HG03060 (cell line): ENCODE results near the gene TMEM43.

Experiments used
- ATAC-seq: cut with Tn5 transposase; IDR thresholded peaks from one replicate; pipeline ENCODE4 v1.9.1; 2021; ENCODE audit warnings: low read depth, moderate number of reproducible peaks; ENCODE audit not compliant: unreplicated experiment

The TMEM43 gene

DNA sequence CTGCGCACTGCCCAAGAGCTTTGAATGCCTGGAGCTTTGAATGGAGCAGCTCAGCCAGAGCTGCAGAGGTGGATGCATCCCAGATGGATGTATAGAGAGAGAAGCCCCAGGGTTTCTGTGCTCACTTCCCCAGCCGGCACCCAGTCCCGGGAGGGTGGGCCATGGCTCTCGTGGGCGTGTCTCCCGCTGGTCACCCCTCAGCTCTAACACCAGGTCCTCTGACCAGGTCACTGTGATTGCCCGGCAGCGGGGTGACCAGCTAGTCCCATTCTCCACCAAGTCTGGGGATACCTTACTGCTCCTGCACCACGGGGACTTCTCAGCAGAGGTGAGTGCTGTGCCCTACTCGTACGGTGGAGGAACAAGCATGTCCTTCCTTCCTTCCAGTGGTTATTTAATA is 10.7 kb downstream of the TMEM43 start:
- no peak for ATAC-seq

DNA sequence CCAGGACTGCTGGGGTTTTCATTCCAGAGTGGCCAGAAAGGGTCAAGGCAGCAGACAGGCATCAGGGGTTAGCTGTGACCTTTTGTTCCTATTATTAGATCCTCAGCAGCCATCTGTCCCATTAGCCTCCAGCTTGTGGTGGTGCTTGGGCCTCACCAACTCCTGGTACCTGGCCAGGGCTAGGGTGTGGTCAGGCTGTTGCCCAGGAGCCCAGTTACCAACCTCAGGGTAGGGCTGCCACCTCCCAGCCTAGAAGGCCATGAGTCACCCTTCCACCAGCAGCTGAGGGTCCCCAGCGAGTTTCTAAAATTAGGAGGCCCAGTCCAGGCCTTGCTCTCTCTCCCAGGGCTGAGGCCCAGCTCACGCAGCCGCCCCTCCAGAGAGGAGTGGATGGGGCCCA is 12.2 kb downstream of the TMEM43 start:
- ATAC-seq = no peak

DNA sequence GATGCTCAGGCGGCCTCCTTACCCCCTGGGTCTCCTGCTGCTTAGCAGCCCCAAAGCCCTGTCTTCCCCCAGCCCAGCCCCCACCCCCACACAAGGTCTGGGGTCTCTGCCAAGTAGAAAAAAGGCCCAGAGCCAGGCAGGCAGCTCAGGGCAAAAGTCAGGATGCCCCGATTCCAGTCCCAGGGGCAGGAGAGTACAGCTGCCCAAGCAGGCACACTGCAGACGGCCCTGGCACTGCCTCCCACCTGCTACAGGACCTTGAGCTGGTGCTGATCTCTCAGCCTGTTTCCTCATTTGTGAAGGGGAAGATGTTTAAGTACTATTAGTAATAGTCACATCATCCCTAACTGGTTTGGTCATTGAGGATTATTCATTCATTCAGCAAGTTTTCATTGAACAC is 12.6 kb downstream of the TMEM43 start:
- no peak for ATAC-seq

DNA sequence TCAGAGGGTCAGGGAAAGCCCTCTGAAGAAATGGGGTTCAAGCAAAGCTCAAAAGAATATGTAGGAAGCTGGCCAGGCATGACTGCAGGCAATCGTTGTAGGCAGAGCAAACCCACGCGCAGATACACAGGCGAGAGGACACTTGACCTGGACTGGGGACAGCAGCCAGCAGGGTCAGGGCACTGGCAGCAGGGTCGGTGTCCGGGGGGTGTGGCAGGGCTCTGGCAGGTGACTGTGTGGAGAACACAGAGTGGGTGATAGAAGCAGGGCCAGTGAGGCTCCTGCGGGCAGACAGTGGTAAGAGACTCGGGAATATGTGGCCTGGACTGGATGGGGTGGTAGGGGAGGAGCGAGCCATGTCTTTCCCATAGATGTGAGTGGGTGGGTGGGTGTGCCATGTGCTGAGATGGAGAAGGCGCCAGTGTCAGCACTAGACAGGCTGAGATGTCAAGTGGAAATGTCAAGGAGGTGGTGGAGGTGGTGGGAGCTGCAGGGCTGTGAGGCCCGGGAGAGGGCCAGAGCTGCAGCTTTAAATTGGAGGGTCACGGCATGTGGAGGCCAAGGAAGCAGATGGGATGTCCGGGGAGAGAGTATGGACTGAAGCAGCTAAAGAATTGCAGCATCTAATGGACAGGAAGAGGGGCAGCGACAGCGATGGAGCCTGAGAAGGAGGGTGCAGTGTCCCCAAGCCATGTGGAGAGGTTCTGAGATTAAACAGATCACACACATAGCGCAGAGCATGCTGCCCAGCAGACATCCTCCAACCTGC is 13.4 kb downstream of the TMEM43 start:
- ATAC-seq = no peak

DNA sequence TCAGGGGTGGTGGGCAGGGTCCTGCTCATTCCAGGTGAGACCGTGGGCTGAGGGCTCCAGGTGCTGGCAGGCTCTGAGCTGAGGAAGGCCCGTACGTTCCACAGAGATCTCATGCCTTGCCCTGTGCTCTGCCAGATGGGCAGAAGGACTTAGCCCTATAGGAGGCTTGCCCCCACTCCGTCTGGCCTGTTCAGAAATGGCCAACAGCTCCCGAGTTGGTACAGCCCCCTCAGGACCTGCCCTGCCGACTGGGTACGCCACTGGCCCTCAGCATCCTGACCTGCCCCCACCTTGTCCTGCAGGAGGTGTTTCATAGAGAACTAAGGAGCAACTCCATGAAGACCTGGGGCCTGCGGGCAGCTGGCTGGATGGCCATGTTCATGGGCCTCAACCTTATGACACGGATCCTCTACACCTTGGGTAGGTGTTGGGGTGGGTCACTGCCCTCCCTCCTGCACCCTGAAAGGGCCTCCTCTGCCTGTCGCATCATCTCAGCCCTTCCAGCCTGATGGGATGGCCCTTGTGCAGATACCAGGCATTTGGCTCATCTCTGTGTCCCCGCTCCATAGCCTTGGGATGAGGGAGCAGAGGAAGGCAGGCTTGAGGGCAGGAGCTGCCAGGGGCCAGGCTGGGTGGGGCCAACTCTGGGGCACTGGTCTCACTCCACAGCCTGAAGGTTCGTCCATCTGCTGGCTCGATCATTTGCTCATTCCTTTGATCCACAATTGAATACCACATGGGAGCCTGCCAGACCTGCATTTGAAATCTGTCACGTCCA is 14.2 kb downstream of the TMEM43 start:
- no peak for ATAC-seq

DNA sequence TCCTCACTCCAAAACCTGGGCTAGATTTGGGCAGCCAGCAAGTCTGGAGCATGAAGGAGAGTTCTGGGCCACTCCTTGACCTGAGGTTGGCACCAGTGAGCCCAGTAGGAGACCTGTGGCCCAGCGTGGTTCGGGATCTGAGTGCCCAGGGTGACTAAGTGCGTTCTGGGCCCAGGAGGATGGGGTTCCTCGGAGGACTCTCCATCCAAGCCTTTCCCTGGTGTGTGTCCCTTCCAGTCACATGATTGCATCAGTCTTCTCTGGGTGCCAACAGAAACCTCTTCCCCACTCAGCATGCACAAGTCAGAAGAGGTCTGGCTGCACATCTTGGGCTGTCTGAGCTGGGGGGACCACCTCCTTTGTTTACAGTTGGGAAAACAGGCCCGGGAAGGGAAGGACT is 14.9 kb downstream of the TMEM43 start:
- ATAC-seq = no peak

DNA sequence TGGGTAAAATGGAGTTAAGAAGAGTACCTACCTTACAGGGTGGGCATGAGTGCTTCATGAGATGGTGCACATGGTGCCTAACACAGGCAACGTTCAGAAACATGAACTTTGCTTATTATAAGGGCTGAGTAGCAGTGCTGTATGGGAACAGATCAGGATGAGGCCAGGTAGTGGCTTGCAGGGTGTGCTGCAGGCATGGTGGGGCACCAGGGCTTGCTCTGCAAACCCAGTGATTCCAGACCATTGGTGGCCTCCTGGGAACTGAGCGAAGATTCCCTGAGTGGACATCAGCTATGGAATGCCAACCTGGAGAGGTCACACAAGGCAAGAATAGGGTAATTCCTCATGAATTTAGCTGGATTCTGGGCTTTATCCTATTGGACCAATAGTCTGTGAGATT is 15.8 kb downstream of the TMEM43 start:
- no peak for ATAC-seq

DNA sequence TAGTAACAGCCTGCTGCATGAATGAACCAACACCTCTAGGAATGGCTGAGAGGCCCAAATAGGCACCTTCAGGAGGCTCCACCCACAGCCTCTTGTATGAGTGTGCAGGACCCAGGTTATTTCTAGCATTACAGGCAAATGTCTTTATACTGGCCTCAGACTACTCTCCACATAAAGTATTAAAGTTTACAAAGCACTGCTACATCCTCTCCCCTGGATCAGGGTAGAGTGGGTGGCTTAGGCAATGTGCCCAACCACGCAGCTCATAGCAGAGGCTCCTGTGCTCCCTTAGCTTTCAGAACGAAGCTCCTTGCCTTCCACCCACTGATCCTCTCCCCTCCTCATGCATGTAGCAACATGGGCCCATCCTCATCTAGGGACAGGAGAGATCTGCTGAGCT is 16.3 kb downstream of the TMEM43 start:
- no peak for ATAC-seq

DNA sequence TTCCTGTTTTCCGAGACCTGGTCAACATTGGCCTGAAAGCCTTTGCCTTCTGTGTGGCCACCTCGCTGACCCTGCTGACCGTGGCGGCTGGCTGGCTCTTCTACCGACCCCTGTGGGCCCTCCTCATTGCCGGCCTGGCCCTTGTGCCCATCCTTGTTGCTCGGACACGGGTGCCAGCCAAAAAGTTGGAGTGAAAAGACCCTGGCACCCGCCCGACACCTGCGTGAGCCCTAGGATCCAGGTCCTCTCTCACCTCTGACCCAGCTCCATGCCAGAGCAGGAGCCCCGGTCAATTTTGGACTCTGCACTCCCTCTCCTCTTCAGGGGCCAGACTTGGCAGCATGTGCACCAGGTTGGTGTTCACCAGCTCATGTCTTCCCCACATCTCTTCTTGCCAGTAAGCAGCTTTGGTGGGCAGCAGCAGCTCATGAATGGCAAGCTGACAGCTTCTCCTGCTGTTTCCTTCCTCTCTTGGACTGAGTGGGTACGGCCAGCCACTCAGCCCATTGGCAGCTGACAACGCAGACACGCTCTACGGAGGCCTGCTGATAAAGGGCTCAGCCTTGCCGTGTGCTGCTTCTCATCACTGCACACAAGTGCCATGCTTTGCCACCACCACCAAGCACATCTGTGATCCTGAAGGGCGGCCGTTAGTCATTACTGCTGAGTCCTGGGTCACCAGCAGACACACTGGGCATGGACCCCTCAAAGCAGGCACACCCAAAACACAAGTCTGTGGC is 16.9 kb downstream of the TMEM43 start:
- no peak for ATAC-seq

DNA sequence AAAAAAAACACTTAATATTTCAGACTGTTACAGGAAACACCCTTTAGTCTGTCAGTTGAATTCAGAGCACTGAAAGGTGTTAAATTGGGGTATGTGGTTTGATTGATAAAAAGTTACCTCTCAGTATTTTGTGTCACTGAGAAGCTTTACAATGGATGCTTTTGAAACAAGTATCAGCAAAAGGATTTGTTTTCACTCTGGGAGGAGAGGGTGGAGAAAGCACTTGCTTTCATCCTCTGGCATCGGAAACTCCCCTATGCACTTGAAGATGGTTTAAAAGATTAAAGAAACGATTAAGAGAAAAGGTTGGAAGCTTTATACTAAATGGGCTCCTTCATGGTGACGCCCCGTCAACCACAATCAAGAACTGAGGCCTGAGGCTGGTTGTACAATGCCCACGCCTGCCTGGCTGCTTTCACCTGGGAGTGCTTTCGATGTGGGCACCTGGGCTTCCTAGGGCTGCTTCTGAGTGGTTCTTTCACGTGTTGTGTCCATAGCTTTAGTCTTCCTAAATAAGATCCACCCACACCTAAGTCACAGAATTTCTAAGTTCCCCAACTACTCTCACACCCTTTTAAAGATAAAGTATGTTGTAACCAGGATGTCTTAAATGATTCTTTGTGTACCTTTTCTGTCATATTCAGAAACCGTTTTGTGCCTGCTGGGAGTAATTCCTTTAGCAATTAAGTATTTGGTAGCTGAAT is 17.9 kb downstream of the TMEM43 start:
- ATAC-seq = no peak

DNA sequence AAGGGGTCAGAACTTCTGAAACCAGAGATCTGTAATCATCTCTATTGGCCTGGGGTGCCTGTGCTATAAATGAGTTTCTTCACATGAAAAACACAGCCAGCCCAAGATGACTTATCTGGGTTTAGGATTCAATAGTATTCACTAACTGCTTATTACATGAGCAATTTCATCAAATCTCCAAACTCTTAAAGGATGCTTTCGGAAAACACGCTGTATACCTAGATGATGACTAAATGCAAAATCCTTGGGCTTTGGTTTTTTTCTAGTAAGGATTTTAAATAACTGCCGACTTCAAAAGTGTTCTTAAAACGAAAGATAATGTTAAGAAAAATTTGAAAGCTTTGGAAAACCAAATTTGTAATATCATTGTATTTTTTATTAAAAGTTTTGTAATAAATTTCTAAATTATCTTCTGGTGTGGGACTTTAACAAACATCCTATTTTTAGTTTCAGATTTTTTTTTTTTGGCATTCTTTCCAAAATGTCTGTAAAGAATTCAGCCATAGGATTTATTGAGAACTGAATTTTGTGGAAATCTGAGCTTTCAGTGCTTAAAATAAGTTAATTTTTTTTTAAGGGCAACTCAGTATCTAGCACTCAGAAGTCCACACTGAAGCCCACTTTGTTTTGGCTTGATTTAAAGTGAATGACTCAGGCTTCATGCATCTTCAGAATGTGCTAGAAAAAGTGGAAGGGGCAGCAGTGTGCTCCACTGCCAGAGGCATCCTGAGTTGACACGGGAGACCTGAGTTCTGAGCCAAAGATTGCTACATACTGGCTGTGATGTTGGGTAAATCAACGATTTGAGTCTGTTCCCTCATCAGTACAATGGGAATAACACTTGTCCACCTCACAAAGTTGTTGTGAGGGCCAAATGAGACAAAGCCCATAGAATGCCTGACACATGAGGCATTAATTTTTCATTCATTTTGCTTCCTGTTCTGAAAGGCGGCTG is 18.7 kb downstream of the TMEM43 start:
- ATAC-seq = no peak

DNA sequence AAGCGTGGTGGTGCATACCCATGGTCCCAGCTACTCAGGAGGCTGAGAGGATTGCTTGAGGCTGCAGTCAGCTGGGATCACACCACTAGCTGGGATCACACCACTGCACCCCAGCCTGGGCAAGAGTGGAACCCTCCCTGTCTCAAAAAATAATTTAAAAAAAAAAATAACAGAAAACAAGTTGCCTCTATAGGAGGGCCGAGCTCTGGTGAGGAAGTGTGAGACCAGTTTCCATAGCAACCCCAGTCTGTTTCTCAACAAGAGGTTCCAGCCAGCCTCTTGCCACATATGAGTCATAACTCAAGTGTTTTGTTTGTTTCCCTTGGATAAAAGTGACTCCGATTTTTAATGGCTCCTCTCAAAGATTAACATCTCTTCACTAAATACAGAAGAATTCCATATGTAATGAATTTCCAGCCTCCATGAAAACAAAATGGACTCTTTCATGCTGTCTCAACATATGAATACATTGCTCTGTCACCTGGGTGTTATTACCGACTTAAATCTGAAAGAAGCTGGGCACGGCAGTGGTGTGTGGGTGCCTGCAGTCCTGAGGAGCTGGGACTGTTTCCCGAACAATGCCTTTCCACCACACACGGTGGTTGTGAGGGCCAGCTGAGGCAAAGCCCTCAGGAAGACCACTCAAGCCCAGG is 19.7 kb downstream of the TMEM43 start:
- ATAC-seq = peak; percentile 94

DNA sequence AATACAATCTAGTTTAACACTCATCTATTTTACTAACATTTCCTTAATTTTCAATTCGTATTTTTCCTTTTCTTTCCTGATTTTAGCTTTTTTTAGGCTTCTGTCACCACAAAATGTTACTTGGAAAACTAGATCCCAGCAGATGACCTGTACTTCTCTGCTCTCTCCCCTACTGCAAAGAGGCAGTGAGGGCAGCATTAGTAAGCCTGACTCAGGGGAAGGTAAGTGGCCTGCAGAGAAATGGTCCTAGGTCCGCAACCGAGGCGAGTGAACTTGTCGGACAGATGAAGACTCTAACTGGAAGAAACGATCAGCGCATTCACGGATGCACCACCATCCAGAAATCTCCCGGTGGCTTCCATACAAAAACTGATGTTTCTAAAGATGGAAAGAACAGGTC is 20.4 kb downstream of the TMEM43 start:
- no peak for ATAC-seq

DNA sequence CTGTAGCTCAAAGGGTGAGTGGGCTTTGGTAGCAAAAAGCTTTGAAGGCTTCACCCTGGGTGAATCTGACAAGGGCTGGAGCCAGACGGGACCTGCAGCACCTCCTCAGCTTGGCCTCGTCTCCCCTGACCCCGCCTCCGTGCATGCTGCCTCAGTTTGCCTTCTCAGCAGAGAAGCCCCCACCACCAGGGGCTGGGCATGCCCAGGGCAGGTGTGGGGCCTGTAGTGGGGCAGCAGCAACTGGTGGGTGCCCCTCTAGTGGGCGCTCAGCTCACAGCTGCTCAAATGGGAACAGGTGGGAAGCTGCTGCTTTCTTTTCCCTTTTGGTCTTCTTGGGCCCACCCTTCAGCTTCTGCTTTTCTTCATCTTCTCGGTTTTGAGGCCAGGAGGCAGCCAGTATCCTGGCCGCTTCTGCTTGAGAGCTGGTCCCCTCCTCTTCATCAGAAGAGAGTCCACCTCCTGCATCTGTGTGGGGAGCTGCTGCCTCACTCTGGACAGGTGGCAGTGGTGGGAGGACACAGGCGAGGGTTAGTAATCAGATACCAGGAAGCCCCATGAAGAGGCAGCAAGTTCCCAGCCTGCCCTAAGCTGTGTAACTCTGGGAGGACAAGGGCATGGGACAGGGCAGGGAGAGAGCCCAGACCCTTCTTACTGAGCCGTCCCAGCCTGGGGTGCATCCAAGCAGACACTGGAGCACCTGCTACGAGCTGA is 21.0 kb downstream of the TMEM43 start:
- ATAC-seq = no peak

DNA sequence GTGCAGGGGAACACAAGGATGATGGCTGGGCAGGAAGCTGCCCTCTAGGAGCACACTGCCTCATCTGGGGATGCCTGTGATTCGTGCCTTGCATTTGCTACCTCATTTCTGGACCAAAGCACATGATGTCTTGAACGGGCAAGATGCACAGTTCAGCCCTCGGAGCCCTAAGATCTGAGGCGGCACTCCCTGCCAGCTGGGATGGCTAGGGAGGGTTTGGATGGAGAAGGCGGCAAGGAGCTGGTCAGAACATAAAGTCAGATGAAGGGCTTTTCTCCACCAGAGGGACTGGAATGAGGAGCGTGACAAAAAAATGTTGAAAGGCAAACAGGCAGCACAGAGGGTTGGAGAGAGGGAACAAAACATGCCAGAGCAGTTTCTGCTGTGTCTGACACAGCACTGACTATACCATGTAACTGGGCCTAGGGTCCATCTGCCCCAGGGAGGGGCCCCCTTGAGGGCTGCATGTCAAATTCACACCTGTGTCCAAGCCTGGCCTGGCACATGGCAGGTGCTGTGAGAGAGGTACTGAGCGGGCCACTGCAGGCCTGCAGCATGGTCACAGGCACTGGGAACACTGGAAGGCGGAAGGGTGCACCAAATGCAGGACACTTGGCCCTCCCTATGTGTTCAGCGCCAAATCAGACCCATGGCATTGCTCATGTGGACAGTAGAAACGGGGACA is 21.7 kb downstream of the TMEM43 start:
- no peak for ATAC-seq

DNA sequence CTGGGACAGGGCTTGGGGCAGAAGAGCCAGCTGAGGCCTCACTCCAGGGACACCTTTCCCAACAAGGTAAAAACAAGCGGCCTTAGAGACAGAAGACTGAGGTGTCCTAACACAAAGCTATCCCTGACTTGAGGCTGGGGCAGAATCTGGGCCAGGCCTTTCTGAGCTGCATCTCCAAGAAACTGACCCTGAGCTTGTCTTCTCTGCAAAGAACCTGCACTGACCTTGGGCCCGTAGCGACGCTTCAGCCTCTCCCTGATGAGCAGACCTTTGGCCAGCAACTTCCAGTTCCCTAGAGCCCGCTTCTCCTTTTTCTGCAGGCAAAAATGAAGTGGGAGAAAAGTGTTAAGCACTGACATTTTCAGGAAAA is 22.2 kb downstream of the TMEM43 start:
- ATAC-seq = no peak

DNA sequence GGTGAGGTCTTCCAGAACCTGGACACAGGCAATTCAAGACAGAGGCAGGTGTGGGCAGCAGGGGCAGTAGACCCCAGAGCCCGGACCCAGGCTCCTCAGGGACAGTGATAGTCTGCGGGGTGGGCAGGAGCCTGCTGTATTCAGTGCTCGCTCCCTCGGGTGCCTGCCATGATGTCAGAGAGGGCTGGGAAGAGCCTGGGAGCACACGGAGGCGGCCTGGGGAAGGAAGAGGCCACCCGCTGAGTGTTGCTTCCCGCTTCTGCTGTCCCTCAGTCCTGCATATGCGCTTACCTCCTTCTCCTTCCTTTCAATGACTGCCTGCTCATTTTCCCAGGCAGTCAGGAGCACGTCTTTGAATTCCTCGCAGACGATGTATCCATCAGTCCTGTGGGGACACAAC is 22.8 kb downstream of the TMEM43 start:
- no peak for ATAC-seq
